Psoas muscle (tissue), 8 donors: ENCODE data around the gene RBBP6. TPM values are rescaled to one million over a fixed set of nuclear protein-coding genes. Genes with fewer than 3 reads are reported as not detected.

ENCODE experiments used
- ATAC-seq, 4 donors: fragments of 200-7000 bp; cut with Tn5 transposase; one replicate each; pipeline ENCODE4 v1.9.1; 2020; ENCODE audit warnings: moderate library complexity in 3 of 4, mild to moderate bottlenecking in 2 of 4
- DNase-seq, 2 donors: peaks; one replicate each; pipeline ENCODE4 v3.0.0-alpha.2; 2020
- H3K27ac ChIP-seq: fragments of 200-600 bp; one replicate; pipeline ENCODE4 v1.8.0; 2022
- H3K27me3 ChIP-seq, 3 donors: fragments of 200-600 bp in 1 of 3; one replicate each; pipeline versions ENCODE4 v1.6.1 to v1.8.0; 2013 to 2022; ENCODE audit warnings: low read length in 2 of 3, mild to moderate bottlenecking in 2 of 3, moderate library complexity in 1 of 3; ENCODE audit not compliant: insufficient read depth in 3 of 3
- H3K36me3 ChIP-seq, 2 donors: fragments of 200-600 bp in 1 of 2; one replicate each; pipeline versions ENCODE4 v1.6.1 to v1.8.0; 2013 to 2022; ENCODE audit warnings: low read depth in 1 of 2, mild to moderate bottlenecking in 1 of 2, moderate library complexity in 1 of 2; ENCODE audit not compliant: insufficient read depth in 1 of 2
- H3K4me1 ChIP-seq: fragments of 200-600 bp; one replicate; pipeline ENCODE4 v1.8.0; 2022
- H3K4me3 ChIP-seq: fragments of 200-600 bp; one replicate; pipeline ENCODE4 v1.8.0; 2022; ENCODE audit warnings: mild to moderate bottlenecking
- H3K9me3 ChIP-seq: fragments of 200-600 bp; one replicate; pipeline ENCODE4 v1.8.0; 2022
- WGBS, 3 donors: extraction: QIAGEN DNeasy Blood & Tissue Kit; methylation state at CpG; one replicate each; pipeline versions ENCODE4 v1.1.6 to v1.1.7; 2013; 5-methylcytosine and 5-hydroxymethylcytosine counted together
- intact Hi-C, 2 donors: fragments of 100-400 bp; cut with DNase I; formaldehyde crosslinking; loops; one replicate each; pipeline versions ENCODE4 v1.11.0 to v1.14.2; 2022
- polyA plus RNA-seq, 3 donors: library from polyadenylated mRNA; stranded (reverse); fragments of 200-250 nt; gene quantifications; one replicate each; pipeline ENCODE4 v1.2.3, GENCODE V29; 2013
- total RNA-seq, 4 donors: library from RNA; stranded (reverse); fragmentation: NEBNext Ultra II Directional in 2 of 4; extraction: Animal tissue kit (Norgen Biotek cat#: 25700) in 2 of 4; gene quantifications; one replicate each; pipeline versions ENCODE4 v1.2.1 to v1.2.4, GENCODE V29; 2021 to 2023
- TF ChIP-seq, protein P1 (sequence below): fragments of 200-600 bp; IDR thresholded peaks from one replicate; pipeline ENCODE4 v1.8.0; 2022; ENCODE audit warnings: antibody characterized with exemption
- donor health status: healthy with polysubstance abuse.
- donor health status: DM: no; HTN: no; CAD: no; lungs with moderate emphysema.
- donor health status: Bipolar disorder and iron deficiency.
- donor health status: healthy.
- donor health status: DM: yes; HTN: yes; CAD: no.
- donor health status: DM: no; HTN: no; CAD: no.
- donor health status: DM: no; HTN: no; CAD: no.
- donor health status: DM: yes; HTN: yes; CAD: no.

The RBBP6 gene
- total and polyA plus RNA-seq, 7 donors: 11.7 to 30.7 (median 21.8) TPM

DNA sequence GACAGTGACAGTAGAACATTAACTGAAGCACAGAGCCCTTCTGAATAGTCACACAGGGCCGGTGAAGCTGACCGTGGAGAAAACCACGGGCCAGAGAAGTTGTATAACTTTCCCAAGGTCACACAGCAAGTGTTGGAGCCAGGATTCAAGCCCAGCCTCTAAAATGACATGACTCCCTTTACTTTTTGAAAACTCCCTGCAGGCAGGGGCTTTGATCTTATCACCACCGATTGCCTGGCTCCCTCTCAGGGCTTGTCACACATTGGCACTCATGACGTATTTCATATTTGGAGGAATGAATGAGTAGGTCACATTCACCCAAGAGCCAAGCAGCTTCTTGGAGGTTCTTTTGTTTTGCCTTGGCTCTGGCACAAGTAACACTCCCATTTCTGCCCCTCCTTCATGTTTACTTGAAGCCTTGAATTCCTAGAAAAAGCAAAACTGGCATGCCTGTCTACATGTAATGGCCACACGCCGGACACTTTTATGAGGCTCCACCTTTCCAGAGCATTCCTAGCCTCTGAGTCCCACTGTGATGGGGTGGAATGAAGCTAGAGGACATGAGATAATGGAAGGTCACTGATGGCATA lies 13.3 kb upstream of the RBBP6 start:
- 65 to 71% (median 71%) methylated on average over 7 of the region's 7 CpGs for WGBS, 3 donors
- Histone ChIP-seq H3K4me1 (no peaks in the 10 kb centered on the region), H3K27ac (no peak overlapping the region), H3K9me3 (no peaks in the 10 kb centered on the region), H3K4me3 (no peak overlapping the region), H3K27me3 (no peaks in the 10 kb centered on the region), H3K36me3 (no peaks in the 10 kb centered on the region)
- DNase-seq (no peak), ATAC-seq (no peak)
- TF ChIP-seq, protein P1, sequence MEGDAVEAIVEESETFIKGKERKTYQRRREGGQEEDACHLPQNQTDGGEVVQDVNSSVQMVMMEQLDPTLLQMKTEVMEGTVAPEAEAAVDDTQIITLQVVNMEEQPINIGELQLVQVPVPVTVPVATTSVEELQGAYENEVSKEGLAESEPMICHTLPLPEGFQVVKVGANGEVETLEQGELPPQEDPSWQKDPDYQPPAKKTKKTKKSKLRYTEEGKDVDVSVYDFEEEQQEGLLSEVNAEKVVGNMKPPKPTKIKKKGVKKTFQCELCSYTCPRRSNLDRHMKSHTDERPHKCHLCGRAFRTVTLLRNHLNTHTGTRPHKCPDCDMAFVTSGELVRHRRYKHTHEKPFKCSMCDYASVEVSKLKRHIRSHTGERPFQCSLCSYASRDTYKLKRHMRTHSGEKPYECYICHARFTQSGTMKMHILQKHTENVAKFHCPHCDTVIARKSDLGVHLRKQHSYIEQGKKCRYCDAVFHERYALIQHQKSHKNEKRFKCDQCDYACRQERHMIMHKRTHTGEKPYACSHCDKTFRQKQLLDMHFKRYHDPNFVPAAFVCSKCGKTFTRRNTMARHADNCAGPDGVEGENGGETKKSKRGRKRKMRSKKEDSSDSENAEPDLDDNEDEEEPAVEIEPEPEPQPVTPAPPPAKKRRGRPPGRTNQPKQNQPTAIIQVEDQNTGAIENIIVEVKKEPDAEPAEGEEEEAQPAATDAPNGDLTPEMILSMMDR: no peak
- intact Hi-C loops: no loop called here

GRCh38 chr16:24526701-24527495 lies 12.5 kb upstream of the RBBP6 start:
- Histone ChIP-seq H3K36me3 (no peaks in the 10 kb centered on the region), H3K27ac (no peak overlapping the region), H3K9me3 (no peaks in the 10 kb centered on the region), H3K27me3 (no peaks in the 10 kb centered on the region), H3K4me1 (no peaks in the 10 kb centered on the region), H3K4me3 (no peak overlapping the region)
- ATAC-seq: no peak
- WGBS, 3 donors: 86 to 90% (median 88%) methylated on average over 9 of the region's 9 CpGs
- DNase-seq: no peak
- intact Hi-C loops: no loop called here
- TF ChIP-seq, protein P1: no peak

DNA sequence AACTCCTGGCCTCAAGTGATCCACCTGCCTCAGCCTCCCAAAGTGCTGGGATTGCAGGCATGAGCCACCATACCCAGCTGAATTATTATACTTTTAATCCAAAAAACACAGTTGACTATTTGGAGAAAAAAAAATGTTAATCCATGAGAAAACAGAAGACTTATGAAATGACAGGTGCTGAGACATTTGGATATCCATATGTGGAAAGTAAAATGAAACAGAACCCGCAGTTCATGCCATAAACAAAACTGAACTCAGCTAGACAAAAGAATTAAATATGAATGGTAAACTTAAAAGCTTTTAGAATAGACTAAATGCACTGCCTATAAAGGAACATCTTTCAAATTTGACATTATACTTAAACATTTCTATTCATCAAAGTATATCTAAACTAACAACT lies 8.2 kb upstream of the RBBP6 start:
- ATAC-seq: no peak
- WGBS, 3 donors: 45 to 73% (median 58%) methylated on average over 1 of the region's 1 CpG

DNA sequence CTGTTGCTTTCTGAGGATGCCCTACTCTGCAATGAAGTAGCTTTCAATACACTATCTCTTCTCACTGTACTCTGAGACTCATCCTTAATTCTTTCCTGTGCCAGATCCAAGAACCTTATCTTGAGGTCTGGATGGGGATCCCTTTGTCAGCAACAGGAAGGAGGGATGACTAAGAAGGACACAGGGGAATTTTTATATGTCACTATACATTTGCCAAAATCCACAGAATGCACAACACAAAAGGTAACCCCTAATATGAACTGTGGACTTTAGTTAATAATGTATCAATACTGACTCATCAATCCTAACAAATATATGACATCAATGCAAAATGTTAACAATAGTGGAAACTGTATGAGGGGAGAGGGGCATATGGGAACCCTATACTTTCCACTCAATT lies 4.7 kb upstream of the RBBP6 start:
- Histone ChIP-seq H3K36me3 (no peaks in the 10 kb centered on the region), H3K4me3 (no peak overlapping the region), H3K27ac (no peak overlapping the region), H3K4me1 (no peaks in the 10 kb centered on the region), H3K27me3 (no peaks in the 10 kb centered on the region), H3K9me3 (no peaks in the 10 kb centered on the region)
- no peak for ATAC-seq
- DNase-seq: no peak
- intact Hi-C loops: loop anchor here in 1 of 2 donors (10.0 kb wide), 1 partner anchor 720 kb away; the partner anchor contains the start of gene ZKSCAN2
- TF ChIP-seq, protein P1: no peak

More for the DNA sequence above, 8.2 kb upstream of the RBBP6 start:
- no peaks in the 10 kb centered on the region for H3K27me3 ChIP-seq
- H3K27ac ChIP-seq: no peak overlapping the region
- TF ChIP-seq, protein P1: no peak
- H3K4me1 ChIP-seq: no peaks in the 10 kb centered on the region
- no peak overlapping the region for H3K4me3 ChIP-seq
- H3K36me3 ChIP-seq: no peaks in the 10 kb centered on the region
- no peak for DNase-seq
- intact Hi-C loops: loop anchor here in 1 of 2 donors (10.0 kb wide), 1 partner anchor 724 kb away; the partner anchor contains the start of gene ZKSCAN2
- H3K9me3 ChIP-seq: no peaks in the 10 kb centered on the region
